SK-N-SH treated with all-trans-retinoic acid at 6 μM for 48 hours (cell line): ENCODE results near the gene USP7.

Experiments
- ARNTL ChIP-seq: fragments of 450-650 bp; formaldehyde crosslinking; IDR thresholded peaks from 2 replicates; pipeline ENCODE4 v1.5.0; 2020; ENCODE audit warnings: low read depth, mild to moderate bottlenecking, moderate library complexity, borderline replicate concordance
- ESRRG ChIP-seq: fragments of 250-450 bp; sonication (Bioruptor Pico); IDR thresholded peaks from 2 replicates; pipeline ENCODE4 v1.6.1; 2021; ENCODE audit warnings: mild to moderate bottlenecking
- ISL1 ChIP-seq: fragments of 250-450 bp; sonication (Bioruptor Pico); IDR thresholded peaks from 2 replicates; pipeline ENCODE4 v2.1.2; 2022; ENCODE audit warnings: mild to moderate bottlenecking, moderate library complexity
- POU6F1 ChIP-seq: fragments of 250-450 bp; sonication (Bioruptor Pico); IDR thresholded peaks from 2 replicates; pipeline ENCODE4 v1.8.0; 2021; ENCODE audit warnings: low read depth, mild to moderate bottlenecking, moderate library complexity, borderline replicate concordance
- PPARA ChIP-seq: fragments of 250-450 bp; sonication (Bioruptor Pico); IDR thresholded peaks from 2 replicates; pipeline ENCODE4 v1.5.0; 2020; ENCODE audit warnings: mild to moderate bottlenecking, borderline replicate concordance
- SNAI2 ChIP-seq: fragments of 250-450 bp; sonication (Bioruptor Pico); IDR thresholded peaks from 2 replicates; pipeline ENCODE4 v1.5.0; 2020; ENCODE audit warnings: mild to moderate bottlenecking, moderate library complexity
- TCF4 ChIP-seq: fragments of 250-450 bp; sonication (Bioruptor Pico); IDR thresholded peaks from 2 replicates; pipeline ENCODE4 v1.8.0; 2021; ENCODE audit warnings: mild to moderate bottlenecking, moderate library complexity, borderline replicate concordance
- TOX ChIP-seq: fragments of 250-450 bp; sonication (Bioruptor Pico); IDR thresholded peaks from 2 replicates; pipeline ENCODE4 v1.8.0; 2021; ENCODE audit warnings: mild to moderate bottlenecking, moderate library complexity, borderline replicate concordance
- ZFP3 ChIP-seq: fragments of 250-450 bp; sonication (Bioruptor Pico); IDR thresholded peaks from 2 replicates; pipeline ENCODE4 v1.5.0; 2020; ENCODE audit warnings: mild to moderate bottlenecking, moderate library complexity
- ZFP30 ChIP-seq: fragments of 450-650 bp; formaldehyde crosslinking; IDR thresholded peaks from 2 replicates; pipeline ENCODE4 v1.5.0; 2022; ENCODE audit warnings: mild to moderate bottlenecking, moderate library complexity
- ZNF70 ChIP-seq: fragments of 450-650 bp; formaldehyde crosslinking; IDR thresholded peaks from 2 replicates; pipeline ENCODE4 v1.5.0; 2020; ENCODE audit warnings: mild to moderate bottlenecking, moderate library complexity
- TF ChIP-seq, protein P1 (sequence below): fragments of 250-450 bp; sonication (Bioruptor Pico); IDR thresholded peaks from 2 replicates; pipeline ENCODE4 v1.8.0; 2020; ENCODE audit warnings: mild to moderate bottlenecking, moderate library complexity, borderline replicate concordance
- TF ChIP-seq, protein P2 (sequence below): fragments of 250-450 bp; sonication (Bioruptor Pico); IDR thresholded peaks from 2 replicates; pipeline ENCODE4 v1.5.0; 2020; ENCODE audit warnings: mild to moderate bottlenecking, moderate library complexity

GRCh38 chr16:8956265-8957062, 7.2 kb downstream of the USP7 start:
- TF ChIP-seq SNAI2 (CRISPR knock-in tag) (no peak), ZFP3 (CRISPR knock-in tag) (no peak), TCF4 (CRISPR knock-in tag) (no peak), TOX (no peak), ISL1 (no peak), ZFP30 (CRISPR knock-in tag) (no peak), ARNTL (no peak), PPARA (no peak), POU6F1 (CRISPR knock-in tag) (no peak), ESRRG (CRISPR knock-in tag) (no peak), ZNF70 (CRISPR knock-in tag) (no peak)
- TF ChIP-seq, protein P1, sequence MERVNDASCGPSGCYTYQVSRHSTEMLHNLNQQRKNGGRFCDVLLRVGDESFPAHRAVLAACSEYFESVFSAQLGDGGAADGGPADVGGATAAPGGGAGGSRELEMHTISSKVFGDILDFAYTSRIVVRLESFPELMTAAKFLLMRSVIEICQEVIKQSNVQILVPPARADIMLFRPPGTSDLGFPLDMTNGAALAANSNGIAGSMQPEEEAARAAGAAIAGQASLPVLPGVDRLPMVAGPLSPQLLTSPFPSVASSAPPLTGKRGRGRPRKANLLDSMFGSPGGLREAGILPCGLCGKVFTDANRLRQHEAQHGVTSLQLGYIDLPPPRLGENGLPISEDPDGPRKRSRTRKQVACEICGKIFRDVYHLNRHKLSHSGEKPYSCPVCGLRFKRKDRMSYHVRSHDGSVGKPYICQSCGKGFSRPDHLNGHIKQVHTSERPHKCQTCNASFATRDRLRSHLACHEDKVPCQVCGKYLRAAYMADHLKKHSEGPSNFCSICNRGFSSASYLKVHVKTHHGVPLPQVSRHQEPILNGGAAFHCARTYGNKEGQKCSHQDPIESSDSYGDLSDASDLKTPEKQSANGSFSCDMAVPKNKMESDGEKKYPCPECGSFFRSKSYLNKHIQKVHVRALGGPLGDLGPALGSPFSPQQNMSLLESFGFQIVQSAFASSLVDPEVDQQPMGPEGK (CRISPR knock-in tag) = no peak
- TF ChIP-seq, protein P2, sequence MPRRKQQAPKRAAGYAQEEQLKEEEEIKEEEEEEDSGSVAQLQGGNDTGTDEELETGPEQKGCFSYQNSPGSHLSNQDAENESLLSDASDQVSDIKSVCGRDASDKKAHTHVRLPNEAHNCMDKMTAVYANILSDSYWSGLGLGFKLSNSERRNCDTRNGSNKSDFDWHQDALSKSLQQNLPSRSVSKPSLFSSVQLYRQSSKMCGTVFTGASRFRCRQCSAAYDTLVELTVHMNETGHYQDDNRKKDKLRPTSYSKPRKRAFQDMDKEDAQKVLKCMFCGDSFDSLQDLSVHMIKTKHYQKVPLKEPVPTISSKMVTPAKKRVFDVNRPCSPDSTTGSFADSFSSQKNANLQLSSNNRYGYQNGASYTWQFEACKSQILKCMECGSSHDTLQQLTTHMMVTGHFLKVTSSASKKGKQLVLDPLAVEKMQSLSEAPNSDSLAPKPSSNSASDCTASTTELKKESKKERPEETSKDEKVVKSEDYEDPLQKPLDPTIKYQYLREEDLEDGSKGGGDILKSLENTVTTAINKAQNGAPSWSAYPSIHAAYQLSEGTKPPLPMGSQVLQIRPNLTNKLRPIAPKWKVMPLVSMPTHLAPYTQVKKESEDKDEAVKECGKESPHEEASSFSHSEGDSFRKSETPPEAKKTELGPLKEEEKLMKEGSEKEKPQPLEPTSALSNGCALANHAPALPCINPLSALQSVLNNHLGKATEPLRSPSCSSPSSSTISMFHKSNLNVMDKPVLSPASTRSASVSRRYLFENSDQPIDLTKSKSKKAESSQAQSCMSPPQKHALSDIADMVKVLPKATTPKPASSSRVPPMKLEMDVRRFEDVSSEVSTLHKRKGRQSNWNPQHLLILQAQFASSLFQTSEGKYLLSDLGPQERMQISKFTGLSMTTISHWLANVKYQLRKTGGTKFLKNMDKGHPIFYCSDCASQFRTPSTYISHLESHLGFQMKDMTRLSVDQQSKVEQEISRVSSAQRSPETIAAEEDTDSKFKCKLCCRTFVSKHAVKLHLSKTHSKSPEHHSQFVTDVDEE (CRISPR knock-in tag) = no peak
